HL-60 (cell line): ENCODE results near the gene SNRPD3.

Source experiments
- CTCF ChIP-seq: IDR thresholded peaks from one replicate; pipeline ENCODE4 v1.5.1; 2011; ENCODE audit warnings: low read length, control low read depth, inconsistent platforms; ENCODE audit not compliant: insufficient read depth
- POLR2AphosphoS5 ChIP-seq: IDR thresholded peaks from 2 replicates; pipeline ENCODE4 v1.6.1; 2012; ENCODE audit warnings: low read depth
- REST ChIP-seq: IDR thresholded peaks from 2 replicates; pipeline ENCODE4 v1.6.1; 2012; ENCODE audit warnings: low read depth; ENCODE audit not compliant: insufficient replicate concordance
- SPI1 ChIP-seq: IDR thresholded peaks from 2 replicates; pipeline ENCODE4 v1.6.1; 2012; ENCODE audit warnings: low read depth, mild to moderate bottlenecking, borderline replicate concordance

GRCh38 chr22:24588381-24588756, 32.6 kb downstream of the SNRPD3 start:
- TF ChIP-seq REST (no peak), CTCF (no peak), POLR2AphosphoS5 (no peak), SPI1 (no peak)
